Fibroblast of skin of scalp (primary cell): ENCODE measurements around the gene PARD3B.

Experiments used
- DNase-seq: peaks from one replicate; pipeline ENCODE4 v3.0.0-alpha.2; 2013

Gene PARD3B

DNA sequence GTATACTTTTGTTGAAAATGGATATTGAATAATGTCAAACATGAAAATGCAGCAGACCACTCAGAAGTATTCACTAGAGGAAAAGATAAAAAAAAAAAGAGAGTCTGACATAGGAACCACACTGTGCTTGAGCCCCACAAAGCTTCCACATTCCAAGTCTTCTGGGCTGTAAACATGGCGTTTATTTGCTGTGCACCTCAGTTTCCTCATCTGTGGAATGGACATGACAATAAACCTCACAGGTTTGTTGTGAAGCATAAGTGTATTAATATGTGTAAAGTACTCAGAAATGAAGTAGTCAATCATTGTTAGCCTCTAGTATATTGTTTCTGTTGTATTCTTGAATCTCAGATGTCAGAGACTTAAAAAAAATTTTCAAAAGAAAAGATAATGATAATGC lies 611.2 kb downstream of the PARD3B start:
- DNase-seq = no peak

DNA sequence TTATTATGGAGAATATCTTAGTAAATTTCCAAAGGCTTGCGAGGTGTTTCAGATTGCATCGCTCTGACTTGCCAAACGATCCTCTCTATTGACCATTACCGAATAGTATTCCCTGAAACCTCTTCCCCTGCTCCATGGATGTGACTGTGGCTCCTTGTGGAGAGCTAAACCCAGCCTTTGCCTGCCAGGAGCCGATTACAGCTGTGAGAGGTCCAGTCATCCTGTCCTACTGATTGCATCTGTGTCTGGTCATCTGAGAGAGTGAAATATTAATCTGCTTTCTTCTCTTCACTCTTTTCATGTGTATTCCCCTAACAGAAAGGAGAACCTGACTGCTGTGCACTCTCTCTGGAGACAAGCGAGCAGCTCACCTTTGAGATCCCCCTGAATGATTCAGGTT lies 613.1 kb downstream of the PARD3B start:
- no peak for DNase-seq

DNA sequence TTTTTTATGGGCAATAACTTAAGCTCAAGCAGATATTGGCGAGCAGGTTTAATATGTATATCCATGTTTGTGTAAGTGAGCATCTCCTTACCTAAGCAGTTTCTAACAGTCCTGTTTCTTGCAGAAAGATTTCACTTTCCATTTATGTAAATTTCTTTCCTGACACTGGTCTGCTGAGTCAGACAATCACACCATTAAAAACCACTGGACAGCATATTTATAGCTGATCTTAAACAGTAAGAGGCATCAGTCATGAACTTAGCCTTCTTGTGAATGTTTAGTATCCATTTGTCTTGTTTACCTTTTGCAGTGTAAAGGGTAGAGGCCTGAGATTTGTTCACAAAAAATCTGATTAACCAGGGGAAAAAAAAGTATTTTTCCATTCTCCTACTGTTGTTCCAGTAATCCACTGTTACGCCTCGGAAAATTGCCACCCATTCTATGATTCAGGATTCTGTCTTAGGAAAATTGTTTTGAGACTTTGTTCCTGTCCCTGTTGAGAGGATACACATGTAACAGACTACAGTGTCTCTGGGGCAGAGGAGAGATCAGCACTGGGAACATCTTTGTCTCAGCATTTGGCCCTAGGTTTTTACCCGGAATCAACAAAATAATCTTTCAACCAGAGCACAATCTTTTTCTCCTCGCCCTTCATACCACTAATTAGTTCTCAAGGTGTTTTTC lies 616.0 kb downstream of the PARD3B start:
- DNase-seq = peak; percentile 13

DNA sequence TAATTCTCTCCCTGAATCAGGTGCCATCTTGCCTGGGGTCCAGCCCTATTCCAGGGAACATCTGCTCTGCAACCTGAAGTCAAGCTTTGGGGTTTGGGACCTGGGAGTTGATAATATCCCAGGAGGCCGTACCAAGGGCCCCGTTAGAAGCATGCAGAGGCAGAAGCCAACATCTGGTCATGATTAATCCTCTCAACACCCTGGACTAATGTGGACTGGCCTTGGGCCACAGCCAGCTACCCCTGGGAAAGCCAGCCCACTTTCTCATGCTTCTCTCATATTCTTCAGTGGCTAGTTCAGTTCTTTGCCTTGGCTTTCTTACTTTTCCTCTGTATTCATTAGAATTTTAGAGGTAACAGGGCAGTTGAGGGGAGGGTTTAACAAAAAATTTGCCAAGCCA lies 621.5 kb downstream of the PARD3B start:
- peak; percentile 77 for DNase-seq

DNA sequence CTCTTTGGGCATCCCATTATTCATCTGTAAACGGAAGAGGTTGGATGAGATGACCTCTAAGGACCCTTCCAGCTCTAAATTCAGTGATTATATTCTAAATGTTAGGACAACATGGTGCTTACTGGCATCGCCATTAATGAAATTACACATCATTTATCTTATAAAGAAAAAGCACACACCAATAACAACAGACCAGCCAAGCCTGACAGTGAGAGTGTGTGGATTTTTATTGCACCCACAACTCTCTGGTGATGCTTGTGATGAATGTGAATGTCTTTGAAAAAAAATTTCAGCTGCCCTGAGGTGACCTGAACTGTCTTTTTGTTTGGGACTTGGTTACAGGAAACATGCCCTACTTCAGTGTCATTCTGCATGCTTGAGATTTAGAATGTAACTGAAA lies 623.7 kb downstream of the PARD3B start:
- DNase-seq = no peak

DNA sequence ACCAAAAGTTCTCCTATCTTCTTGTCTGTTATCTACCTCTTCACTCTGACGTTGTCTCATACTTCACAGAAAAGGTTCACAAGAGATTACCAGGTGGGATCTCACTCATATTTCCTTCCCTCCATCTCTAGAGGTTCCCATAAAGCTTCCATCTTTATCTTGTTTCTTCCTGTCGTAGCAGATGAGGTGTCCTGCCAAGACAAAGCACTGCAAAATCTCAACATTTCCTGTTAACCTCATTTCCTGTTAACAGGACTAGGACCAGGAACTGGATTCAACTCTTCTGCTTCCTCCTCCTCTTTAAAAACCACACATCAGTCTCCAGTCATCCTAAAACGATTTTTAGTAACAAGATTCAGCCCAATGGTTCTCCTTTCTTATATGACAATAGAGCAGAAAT lies 624.2 kb downstream of the PARD3B start:
- no peak for DNase-seq

DNA sequence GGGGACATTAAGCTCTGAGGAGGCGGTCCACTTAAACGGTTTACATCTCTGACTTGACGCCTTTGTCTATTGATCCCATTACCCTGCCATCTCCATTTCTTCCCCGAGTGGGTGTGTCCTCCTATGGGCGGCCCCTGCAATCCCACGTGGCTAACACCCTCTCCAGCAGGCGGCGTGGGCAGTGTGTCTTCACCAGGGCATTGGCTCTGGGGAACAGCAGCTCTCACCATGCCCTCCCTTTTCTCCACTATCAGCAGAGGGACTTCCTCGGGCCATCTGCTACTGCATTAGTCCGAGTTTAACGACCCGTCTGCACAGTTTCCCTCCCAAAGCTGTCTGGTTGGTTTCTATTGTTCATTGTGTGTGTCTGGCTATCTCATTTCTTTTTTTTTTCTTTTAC lies 625.1 kb downstream of the PARD3B start:
- no peak for DNase-seq

DNA sequence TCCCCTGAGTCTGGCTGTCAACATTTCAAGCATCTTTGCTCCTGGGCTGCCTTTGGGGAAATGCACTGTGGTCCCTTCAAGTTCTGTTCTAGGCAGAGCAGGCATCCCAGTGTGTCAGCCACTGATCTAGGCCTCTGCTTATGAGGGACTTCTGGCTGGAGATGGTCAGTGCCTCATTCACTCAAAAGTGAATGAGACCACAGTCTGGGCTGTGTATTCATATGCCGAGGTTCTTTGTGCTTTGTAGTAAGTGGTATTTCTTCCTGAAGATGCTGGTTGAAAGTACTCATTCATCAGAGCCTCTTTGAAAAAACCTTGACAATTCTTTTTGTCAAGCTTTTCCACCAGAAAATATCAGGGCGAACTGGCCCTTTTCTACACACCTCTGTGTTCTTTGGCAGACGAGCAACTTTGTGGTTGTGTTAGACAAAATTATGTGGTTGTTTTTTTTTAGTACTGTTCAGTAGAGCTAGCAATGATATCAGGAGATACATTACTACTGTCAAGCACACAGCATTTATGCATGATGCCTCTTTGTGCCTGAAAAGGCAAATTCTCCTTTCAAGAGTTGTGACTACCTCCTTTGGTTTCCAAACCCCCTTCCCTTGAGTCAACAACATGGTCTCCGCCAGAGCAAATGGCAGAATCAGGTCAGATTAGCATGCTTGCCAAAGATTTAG lies 626.1 kb downstream of the PARD3B start:
- DNase-seq = no peak

DNA sequence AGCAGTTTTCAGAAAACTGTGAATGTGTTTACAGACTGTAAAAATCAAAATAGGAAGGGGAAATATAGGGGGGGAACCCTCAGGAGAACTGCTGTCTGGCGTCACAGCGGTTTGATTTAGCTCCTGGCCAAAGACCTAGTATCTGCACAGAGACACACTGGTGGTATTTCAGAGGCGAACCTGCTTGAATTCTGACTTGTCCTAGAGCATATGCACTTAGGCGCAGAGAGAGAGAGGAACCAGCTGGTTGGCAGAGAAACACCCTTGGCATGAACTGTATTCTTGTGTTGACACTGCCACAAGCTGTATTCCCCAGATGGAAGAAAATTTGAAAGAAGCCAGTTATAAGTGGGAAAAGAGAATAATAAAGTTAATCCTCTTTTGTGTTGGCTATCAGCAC lies 630.6 kb downstream of the PARD3B start:
- DNase-seq = no peak

DNA sequence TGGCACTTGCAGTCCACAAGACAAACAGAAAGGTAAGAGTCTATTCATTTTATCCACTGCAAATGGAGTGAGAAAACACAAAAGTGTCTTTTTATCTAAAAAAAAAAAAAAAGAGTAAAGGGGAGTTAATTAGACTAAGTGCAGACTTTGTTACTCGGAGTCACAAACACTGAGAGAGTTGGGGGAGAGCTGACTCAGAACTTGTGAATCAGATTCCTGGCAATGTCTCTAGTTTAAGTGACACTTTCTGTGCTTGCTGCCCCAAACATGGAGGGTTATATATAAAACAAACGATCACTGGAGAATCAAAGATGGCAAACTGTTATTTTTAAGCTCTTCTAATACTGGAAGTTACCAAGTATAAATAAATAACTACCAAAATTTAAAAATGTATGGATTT lies 631.3 kb downstream of the PARD3B start:
- peak; percentile 23 for DNase-seq

DNA sequence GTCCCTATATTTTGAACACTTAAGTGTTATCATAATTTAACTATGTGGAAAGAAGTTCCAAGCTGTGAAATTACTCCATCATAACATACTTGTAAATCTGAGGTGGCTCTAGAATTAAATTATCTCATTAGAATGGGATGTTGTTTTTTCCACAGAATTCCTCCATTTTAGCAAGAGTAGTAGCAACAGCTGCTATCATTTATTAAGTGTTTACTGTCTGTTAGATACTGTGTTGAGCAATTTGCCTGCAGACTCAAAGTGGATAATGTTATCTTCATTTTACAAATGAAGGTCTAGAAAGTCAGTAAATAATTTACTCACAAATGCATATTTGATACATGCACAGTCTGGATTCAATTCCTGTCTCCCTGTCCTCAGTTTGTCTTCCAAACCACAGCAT lies 632.3 kb downstream of the PARD3B start:
- DNase-seq = peak; percentile 55

DNA sequence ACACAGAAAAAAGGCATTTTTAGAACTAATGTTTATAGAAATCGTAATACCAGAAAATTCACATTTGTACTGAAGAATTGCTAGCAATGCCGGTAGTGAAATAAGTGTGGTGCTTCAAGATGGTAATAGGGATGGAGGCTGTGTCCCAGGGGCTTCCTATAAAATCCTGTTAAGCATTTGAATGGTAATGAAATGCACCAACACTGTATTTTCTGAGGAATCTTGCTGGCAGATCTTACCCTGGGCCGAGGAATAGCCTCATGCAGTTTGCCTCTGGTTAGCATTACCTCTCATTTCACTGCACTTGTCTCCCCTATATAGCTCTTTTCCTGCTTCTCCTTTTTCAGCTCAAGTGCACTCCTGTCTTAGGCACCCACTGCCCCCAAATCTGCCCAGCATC lies 635.5 kb downstream of the PARD3B start:
- DNase-seq = no peak

DNA sequence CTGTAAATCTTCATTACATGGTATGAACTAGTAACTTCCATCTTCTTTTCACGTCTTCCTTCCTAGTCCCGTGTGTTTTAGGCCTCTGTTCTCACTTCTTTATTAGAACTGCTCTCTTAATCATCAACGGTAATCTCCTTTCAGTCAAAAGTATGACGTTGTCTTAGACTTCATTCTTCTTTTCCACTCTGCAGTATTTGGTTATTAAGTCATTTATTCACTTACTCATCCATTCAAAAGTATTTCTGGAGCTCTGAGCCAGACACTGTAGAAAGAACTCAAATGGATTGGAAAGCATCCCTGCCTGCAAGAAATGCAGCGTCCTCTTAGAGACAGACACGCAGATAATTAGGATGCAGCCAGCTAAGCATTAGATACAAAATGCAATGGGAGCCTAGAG lies 642.5 kb downstream of the PARD3B start:
- DNase-seq = peak; percentile 42

DNA sequence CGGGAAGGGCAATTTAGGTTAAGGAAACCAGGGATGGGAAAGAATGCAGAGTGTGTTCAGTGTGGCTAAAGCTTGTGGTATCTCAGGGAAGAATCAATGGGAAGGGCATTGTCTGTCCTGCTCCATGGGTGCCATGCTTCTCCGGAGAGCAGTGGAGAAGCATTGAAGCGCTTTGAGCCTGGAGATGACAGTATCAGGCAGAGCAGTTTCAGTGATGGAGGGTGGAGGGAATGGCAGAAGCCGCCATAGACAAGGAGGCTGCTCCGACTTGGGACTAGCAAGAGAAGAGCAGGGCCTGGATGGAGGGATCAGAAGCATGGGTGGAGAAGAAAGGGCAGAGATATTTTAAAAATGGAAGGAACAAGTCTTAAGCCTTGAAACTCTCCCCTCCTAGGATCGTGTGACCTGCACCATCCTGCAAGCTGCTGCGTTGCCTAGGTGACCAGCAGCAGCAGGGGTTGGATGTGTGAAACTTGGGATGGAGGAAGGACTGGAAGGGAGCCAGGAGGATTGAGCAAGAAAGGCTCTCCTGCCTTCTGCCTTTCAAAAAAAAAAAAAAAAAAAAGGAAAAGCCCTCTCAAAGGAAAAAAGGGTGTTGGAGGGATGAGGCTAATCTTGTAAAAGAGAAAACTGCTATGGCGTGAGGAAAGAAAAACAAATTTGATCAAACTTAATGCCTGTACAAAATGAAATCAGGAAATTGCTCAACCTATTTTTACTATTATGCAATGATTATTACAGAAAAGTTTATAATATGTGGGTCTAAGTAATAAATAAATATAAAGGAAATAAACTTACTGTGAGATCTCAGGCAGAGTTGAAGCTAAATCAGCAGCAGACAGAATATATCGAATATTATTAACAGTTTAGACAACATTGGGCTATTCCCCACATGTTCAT lies 643.2 kb downstream of the PARD3B start:
- DNase-seq = peak; percentile 84

DNA sequence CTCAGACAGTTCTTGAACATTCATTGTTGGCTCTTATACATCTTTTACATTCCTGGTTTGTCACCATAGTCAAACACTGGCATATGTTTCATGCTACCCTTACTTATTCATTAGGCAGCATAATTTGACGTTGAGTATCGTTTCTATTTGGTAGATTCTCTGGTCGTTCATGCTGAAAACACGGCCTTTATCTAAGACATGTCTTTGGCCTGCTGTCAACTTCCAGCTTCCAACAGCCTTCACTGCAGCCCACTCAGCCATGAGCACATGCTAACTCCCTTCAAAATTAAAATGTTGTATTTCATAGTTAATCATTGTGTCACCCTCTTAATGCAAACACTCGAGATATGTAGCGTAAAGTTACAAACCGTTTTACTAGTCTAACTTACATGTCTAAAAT lies 644.0 kb downstream of the PARD3B start:
- DNase-seq = no peak

DNA sequence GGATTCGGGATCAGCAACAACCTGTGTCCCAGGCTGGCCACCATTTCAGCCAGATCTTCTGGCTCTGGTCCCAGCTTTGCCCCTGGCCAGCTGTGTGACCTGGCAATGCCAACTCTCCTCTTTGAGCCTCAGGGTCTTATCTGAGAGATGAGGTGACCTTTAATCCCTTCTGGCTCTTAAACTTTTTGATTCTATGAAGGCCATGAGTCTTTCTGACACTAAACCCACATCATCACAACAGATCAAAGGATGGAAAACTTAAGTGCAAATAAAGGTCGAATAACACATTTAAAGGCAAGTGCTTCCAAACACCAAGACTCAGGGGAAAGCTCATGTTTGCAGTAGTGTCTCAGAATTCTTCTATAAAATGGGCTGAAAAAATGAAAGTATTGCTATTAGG lies 645.3 kb downstream of the PARD3B start:
- DNase-seq = no peak

DNA sequence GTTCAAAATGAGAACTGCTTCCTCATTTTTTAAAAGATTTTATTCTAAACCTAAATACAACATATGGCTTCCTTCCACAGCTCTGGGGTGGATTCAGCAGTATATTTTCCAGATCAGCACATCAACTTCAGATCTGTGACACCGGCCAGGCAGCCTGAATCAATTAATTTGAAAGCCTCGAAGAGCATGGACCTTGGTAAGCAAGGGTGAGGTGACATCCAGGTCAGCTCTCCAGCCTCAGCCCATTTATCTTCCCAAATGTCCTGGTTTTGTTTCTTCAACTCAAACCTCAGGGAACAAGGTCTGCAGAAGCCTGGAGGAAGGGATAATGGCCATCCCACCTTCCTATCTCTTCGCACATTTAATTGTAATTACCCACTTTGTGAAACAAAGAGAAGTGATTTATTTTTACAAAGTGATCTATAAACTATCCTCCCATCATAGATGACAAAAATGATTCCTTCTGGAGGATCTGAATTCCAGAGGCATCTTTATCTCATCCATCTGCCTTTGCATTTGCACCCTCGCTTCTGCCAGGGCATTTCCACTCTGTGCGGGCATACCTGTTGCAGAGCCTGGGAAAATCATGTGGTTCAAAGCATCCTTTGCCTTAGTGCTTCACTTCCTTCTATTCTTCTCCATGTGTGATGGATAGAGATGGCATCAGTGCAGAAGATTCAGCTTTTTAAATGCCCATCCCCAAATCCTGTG lies 648.0 kb downstream of the PARD3B start:
- no peak for DNase-seq

DNA sequence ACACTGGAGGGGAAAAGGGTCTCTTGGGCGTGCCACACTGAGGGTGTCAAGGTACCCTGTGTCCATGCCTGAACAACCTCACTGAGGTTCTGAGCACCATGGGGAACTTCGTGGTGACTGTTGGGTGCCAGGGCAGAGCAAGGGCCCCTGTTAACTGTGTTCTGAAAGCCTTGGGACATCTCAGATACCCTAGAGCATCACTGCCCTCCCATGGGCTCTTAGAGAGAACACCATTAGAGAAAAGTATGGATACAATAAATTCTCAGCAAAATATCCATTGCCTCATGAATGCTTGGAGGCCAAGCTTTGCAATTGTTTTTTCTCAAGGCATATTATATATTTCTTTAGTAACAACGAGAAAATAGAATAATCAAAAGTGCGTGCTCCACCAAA lies 648.6 kb downstream of the PARD3B start:
- no peak for DNase-seq

DNA sequence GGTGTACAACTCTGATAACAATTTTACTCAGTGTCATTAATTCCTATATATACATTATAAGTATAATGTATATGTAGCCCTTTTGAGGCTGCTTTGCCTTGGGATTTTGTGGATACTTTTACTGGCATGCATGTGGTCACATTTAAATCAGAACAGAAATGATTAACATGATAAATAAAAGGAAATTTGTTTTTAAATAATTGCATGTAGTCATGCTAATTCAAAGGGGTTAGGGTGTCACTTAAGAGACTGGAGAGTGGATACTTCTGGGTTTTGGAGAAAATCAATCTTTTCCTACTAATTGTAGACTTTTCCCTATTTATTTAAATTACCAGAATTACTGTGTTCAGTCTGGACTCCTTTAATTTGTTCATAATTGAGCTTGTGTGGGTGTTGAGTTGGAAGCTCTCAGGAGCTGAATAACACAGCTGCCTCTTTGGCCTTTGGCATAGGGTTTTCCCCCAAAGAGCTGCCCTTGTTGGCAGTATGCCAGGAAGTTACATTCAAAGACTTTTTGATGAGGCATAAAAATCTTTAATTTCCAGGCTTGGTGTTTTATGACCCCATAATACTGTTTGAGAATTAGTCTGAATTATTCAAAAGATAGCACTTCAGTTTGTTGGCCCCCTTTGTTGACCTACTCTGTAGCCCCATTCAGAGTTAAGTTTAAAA lies 652.3 kb downstream of the PARD3B start:
- no peak for DNase-seq

DNA sequence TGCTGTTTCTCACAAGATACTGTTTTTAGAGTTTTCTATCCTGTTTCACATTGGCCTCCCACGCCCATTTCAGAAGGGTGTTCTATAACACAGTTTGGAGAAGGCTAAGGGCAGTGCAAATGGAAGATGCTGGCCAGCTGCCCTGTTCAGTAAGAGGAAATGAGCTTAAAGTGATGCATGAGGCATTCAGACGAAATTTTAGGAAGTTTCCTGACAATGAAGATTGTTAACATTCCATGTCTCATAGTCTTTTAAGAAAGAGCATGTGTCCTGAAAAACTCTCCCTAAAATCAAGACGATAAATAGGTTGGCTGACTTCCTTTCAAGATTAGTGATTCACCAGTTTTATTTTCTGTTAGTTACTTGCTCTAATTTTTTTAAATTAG lies 652.9 kb downstream of the PARD3B start:
- peak; percentile 77 for DNase-seq

DNA sequence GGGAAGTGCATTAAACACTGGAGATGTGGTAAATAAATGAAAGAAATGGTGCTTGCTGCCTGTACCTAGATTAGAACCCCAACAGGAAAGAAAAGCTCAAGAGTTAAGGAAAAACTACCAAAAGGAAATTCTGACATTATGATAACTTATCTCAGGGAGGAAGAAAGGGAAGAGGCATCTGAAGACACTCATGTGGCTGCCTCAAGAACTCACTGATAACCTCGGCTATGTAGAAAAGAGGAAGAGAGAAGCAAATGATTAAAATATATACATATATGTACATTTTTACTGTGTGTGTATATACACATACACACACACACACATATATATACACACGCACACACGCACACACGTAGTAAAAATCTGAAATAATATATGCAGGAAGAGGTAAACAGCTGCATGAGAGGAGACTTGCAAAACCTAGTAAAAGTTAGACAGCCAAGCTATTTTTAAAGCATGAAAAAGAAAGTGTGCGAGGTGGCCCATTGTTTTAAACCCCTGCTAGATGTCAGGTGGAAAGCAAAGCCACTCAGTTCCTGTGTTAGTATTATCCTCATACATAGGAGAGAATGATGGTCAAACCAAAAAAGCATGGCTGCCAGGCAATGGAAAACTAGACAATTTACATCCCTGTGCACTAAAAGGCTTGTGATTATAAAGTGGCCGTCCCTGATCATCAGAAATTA lies 654.0 kb downstream of the PARD3B start:
- DNase-seq = no peak

DNA sequence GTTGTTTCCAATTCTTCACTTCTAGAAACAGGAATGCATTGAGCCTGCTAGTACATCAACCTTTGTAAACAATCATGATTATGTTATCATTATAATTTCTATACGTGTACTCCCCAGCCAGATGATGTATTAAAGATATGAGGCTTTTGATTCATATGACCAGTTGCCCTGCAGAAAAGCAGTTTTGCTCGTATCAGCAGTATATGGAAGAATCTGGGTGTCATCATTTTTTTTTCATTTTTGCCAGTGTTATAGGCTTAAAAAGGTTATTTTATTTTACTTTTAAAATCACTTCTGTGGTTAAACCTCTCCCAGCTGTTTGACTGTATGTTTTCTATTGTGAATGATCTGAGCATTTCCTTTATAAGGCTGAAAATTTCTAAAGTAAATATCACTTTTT lies 665.2 kb downstream of the PARD3B start:
- DNase-seq = no peak
